NCI-H446 treated with DMSO at 0.1 percent for 48 hours (cell line): ENCODE measurements around the gene CAMK2B.

Source experiments
- DNase-seq: peaks from one replicate; lab custom pipeline; 2025; lab: John Stamatoyannopoulos, UW

Gene CAMK2B

GRCh38 chr7:44308596-44309270 is 16.7 kb downstream of the CAMK2B start:
- no peak for DNase-seq

DNA sequence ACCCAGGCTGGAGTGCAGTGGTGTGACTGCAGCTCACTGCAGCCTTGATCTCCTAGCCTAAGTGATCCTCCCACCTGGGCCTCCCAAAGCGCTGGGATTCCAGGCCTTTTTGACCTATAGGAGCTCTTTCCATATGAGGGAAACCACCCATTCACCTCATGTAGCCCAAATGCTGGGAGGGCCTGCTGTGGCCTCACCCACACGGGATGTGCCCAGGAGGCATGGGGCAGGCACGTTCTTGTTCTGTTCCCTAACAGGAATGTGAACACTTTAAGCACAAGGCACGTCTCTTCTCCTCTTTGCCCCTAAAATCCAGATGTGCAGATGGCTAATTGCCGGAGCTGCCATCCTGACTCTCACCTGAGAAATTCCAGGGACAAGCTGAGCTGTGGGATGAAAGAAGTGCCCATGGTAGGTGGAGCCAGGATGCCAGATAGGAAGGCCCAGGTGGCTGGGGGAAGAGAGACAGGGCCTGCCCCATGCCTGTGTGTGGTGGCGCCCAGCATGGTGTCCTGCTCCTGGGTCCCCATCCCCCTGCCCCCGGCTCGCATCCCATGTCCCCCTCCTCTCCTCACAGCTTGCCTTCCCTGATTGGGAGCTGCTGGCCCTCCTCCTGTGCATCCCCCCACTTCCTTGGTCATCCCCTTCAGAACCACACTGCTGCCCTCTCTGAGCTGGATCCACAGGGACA is 17.3 kb downstream of the CAMK2B start:
- DNase-seq = no peak

DNA sequence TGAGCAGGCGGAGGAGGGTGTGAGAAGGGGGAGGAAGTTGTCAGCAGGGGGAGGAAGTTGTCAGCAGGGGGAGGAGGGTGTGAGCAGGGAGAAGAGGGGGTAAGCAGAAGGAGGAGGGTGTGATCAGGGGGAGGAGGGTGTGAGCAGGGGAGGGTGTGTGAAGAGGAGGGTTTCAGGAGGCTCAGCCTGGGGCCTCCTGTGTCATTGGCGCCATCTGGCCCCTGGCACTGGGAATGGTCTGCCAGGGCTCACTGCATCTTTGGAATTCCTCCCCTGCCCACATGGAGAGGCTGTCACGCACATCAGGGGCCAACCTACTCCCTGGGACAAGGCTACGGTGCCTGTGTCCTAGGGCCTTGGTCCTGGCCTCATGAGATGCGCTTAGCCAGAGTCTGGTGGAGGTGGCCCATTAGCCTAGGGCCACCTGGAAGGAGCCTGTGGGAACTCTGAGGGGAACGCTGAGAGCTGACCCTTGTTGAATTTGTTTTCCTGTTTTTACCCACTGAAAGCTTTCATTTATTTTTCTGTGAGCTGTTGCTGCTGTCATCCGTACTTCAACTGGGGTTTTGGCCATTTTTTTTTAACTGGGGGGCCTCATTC is 18.0 kb downstream of the CAMK2B start:
- DNase-seq = peak; percentile 23

GRCh38 chr7:44306606-44307005 is 18.8 kb downstream of the CAMK2B start:
- DNase-seq = no peak

DNA sequence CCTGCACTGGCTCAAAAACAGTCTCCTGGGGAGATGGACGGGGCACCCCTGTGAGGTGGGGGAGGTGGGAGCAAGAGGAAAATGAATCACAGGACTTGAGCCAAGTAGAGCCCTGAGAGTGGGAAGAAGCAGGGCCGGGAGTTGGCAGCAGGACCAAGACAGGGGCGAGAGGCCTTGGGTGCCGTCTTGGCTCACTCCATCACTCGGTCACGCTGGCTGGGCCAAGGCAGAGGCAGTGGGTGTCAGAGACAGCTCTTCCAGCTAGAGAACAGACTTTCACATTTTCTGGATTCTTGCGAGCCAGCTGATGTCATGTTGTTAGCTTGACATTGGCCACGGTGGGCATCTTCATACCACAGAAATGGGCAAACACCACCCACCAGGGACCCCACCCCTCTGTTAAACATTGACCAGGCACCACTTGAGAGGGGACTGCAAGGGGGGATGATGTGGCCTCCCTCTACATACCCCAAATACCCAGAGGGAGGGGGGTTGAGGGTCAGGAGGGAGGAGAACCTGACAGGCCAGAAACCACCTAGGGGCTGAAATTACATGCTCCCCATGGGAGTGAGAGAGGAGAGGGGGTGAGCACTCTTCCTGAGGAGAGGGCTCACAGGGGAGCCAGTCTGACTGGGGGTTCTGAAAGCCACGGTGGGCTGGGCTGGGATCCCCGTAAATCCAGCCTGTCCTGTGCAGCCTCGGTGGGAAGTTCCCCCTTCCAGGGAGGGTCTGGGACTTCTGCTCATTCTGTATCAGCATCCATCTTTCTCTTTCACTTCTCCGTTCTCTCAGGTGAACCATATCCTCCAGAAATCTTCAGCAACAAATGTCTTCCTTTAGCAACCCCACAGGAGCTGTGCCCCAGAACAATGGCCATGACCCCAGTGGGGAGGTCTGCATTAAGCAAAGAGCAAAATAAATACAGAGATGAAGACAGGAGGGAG is 19.6 kb downstream of the CAMK2B start:
- DNase-seq = no peak

GRCh38 chr7:44294325-44295069 is 30.9 kb downstream of the CAMK2B start:
- DNase-seq = no peak

DNA sequence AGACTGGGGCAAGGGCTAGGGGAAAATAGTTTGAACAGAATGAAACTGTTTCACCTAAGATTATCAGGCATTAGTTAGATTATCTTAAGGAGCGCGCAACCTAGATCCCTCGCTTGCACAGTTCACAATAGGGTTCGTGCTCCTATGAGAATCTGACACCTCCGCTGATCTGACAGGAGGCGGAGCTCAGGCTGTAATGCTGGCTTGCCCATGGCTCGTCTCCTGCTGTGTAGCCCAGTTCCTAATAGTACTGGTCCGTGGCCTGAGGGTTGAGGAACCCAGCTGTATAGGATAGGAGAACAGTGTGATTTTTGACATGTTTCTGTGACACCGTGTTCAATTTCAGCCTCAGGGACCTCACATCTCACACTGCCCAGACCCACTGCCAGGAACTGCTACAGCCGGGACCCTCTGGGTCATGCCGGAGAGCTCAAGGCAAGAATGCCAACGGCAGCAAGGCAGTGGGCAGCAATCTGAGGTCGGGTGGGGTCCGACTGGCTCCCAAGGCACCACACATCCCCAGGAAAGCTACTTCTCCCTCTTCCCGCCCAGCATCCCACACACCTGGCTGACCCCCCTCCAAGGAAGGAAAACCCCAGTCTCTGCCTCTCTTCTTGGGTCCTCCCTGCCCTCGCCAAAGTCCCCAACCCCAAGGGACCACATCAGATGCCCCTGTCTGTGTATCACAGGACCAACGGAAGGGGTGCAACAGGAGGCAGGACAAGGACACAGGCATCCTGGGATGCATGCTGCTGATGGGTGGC is 31.7 kb downstream of the CAMK2B start:
- no peak for DNase-seq

- DNase-seq = no peak
Measured at GRCh38 chr7:44292876-44293560, 32.4 kb downstream of the CAMK2B start.

- no peak for DNase-seq
Measured at GRCh38 chr7:44292420-44292817, 33.0 kb downstream of the CAMK2B start.

- DNase-seq = no peak
Measured at GRCh38 chr7:44291733-44292419, 33.5 kb downstream of the CAMK2B start.

GRCh38 chr7:44291066-44291732 is 34.2 kb downstream of the CAMK2B start:
- no peak for DNase-seq

GRCh38 chr7:44290252-44290620 is 35.2 kb downstream of the CAMK2B start:
- DNase-seq = no peak

DNA sequence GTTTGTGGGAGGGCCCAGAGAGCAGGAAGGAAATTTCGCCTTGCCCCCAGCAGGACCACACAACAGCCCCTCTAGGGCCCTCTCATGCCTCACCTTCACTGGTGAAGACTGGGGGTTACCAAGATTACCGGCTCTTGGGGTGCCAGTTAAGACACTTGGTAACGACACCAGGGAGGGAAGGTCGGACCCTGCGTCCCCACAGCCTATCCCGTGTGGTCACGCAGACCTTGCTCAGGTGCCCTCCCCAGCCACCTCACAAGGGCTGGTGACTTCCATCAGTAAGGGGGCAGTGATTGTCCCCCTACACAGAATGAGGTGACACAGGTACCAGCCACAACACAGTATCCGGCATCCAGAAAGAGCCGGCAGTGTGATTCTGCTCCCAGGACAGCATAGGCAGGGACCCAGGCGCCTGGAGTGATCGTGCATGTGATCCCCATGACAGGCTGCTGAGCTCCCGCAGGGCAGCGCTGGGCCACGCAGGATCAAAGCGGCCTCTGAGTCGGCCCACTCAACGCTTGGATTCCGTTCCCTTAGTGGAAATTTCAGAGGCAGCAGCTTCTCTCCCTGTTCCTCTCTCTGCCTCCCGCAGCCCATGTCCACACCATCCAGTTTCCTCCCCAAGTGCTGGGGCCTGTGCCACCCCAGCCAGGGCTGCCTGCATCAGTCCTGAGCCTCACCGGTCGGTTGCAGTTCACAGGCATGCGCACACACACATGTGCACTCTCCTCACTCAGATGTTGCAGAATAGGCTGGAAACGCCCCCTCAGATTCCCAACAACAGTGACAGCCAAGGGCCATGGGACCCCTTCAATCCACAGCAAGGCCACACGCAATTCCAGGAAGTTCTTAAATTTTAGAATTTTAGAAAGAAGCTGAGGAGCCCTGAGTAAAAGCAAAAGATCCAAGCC is 35.8 kb downstream of the CAMK2B start:
- no peak for DNase-seq

- DNase-seq = no peak
Measured at GRCh38 chr7:44288811-44289340, 36.5 kb downstream of the CAMK2B start.

GRCh38 chr7:44288381-44288685 is 37.1 kb downstream of the CAMK2B start:
- no peak for DNase-seq

DNA sequence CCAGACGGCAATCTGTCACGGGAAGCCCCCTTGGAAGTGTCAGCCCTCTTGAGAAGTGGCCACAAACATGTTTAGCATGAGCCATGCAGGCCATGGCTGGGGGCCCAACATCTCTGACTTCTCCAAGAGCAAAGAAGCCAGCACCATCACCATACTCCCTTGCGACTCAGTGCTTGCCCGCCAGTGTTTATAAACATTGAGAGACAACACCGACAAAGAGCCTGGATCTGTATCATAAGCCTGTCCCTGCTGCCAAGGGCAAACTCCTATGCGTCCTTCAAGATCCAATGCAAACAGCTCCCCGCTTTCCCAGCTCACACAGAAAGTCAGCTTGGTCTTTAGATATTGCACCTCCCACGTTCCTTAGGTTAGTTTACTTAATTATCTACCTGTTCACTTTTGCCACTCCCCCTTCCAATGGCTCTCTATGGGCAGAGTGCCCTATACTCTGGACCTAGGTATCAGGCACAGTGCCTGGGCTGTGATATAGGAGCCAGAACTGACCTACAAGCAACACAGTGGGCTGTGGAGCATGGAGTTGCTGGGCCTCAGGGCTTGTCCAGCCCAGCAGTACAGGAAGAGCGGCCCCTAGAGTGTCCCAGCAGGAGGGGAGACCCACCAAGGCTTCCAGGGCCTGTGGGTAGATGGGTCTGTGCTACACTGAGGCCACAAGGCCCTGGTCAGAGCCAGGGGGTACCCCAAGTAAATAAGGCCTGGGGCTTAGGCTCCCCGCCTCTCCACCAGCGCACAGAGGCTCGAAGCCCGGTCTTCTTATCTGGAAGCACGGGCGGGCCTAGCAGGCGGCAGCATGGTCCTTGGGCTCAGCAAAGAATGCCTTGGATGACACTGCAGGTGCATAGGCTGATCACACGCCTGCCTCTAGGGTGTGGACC is 37.7 kb downstream of the CAMK2B start:
- no peak for DNase-seq
